ENCODE data around the gene KTN1.

KTN1 gene

DNA sequence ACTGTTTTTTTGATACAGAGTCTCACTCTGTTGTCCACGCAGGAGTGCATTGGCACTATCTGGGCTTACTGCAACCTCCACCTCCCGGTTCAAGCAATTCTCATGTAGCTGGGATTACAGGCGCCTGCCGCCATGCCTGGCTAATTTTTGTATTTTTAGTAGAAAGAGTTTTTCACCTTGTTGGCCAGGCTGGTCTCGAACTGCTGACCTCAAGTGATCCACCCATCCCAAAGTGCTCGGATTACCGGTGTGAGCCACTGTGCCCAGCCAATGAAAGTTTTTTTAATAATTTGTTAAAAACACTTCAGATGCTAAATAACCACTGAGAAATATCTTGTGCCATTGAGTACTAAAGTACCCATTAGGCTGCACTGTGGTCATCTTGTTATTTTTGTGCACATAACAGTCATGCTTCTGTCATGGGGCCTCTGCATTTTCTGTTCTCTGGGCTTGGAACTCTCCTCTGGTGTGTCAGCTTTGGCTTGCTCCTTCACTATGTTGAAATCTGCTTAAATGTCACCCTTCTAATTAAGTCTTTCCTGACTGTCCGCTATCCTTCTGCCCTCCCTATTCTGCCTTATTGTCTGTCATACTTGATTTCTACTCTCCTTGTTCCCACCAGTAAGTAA, 105.1 kb downstream of the KTN1 start:
- Histone ChIP-seq H3K9me3 (ENCODE audit: insufficient read depth, low read length) (no peaks in the 10 kb centered on the region), H3K36me3 (ENCODE audit: low read length) (peaks cover 11% of the 10 kb centered on the region; the same call in 1 of the 2 replicates), H3K27ac (ENCODE audit: low read depth, low read length) (no peak overlapping the region), H3F3A (ENCODE audit: insufficient read depth) (peaks cover 4% of the 10 kb centered on the region; the same call in 1 of the 2 replicates), H3K27me3 (ENCODE audit: low read length) (no peaks in the 10 kb centered on the region), H2AFZ (ENCODE audit: low read depth, low read length, severe bottlenecking) (no peak overlapping the region), H3K4me2 (ENCODE audit: low read depth, low read length, poor library complexity, severe bottlenecking) (no peak overlapping the region), H4K20me1 (ENCODE audit: low read depth, low read length) (no peaks in the 10 kb centered on the region), H3K4me3 (ENCODE audit: insufficient read depth, low read length, poor library complexity, severe bottlenecking) (no peak overlapping the region), H3K9ac (ENCODE audit: low read length) (no peak overlapping the region), H3K9me2 (replicated peaks; ENCODE audit: insufficient read depth, low read length) (no peaks in the 10 kb centered on the region), H3K79me2 (ENCODE audit: insufficient read depth, low read length) (no peaks in the 10 kb centered on the region)
- TF ChIP-seq, protein P1, sequence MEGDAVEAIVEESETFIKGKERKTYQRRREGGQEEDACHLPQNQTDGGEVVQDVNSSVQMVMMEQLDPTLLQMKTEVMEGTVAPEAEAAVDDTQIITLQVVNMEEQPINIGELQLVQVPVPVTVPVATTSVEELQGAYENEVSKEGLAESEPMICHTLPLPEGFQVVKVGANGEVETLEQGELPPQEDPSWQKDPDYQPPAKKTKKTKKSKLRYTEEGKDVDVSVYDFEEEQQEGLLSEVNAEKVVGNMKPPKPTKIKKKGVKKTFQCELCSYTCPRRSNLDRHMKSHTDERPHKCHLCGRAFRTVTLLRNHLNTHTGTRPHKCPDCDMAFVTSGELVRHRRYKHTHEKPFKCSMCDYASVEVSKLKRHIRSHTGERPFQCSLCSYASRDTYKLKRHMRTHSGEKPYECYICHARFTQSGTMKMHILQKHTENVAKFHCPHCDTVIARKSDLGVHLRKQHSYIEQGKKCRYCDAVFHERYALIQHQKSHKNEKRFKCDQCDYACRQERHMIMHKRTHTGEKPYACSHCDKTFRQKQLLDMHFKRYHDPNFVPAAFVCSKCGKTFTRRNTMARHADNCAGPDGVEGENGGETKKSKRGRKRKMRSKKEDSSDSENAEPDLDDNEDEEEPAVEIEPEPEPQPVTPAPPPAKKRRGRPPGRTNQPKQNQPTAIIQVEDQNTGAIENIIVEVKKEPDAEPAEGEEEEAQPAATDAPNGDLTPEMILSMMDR (IDR thresholded peaks at IDR 0.05; ENCODE audit: insufficient read depth, low read length, poor library complexity, severe bottlenecking), result no peak
- TF ChIP-seq EZH2phosphoT487 (conservative IDR thresholded peaks at IDR 0.05; ENCODE audit: low read length), result no peak

DNA sequence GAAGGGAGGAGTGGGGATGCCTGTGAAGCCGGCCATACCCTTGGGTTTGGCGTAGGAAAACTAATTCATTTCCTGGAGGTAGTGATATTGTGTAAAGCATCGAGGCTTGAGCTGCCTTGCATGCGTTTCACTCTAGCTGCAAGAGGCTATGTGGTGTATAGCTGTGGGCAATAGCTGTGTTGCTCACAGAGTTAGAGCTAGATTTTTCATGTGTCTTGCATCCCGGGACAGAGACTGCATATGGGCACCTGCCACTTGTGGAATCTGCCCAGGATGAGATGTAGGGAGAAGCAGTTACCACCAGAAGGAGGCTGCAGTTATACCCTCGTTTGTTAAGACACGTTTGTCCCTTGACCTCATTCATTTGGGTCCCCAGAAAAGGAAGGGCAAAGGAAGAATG, 106.7 kb downstream of the KTN1 start:
- no peak overlapping the region for H3K4me2 ChIP-seq (ENCODE audit: low read depth, low read length, poor library complexity, severe bottlenecking)
- H3F3A ChIP-seq (ENCODE audit: insufficient read depth), result peaks cover 4% of the 10 kb centered on the region; the same call in 1 of the 2 replicates
- H4K20me1 ChIP-seq (ENCODE audit: low read depth, low read length), result no peaks in the 10 kb centered on the region
- H3K27ac ChIP-seq (ENCODE audit: low read depth, low read length), result no peak overlapping the region
- H3K9me3 ChIP-seq (ENCODE audit: insufficient read depth, low read length), result no peaks in the 10 kb centered on the region
- H2AFZ ChIP-seq (ENCODE audit: low read depth, low read length, severe bottlenecking), result no peak overlapping the region
- H3K9ac ChIP-seq (ENCODE audit: low read length), result no peak overlapping the region
- no peaks in the 10 kb centered on the region for H3K27me3 ChIP-seq (ENCODE audit: low read length)
- H3K4me3 ChIP-seq (ENCODE audit: insufficient read depth, low read length, poor library complexity, severe bottlenecking), result no peak overlapping the region
- H3K36me3 ChIP-seq (ENCODE audit: low read length), result no peaks in the 10 kb centered on the region; the same call in 1 of the 2 replicates
- no peaks in the 10 kb centered on the region for H3K79me2 ChIP-seq (ENCODE audit: insufficient read depth, low read length)
- no peaks in the 10 kb centered on the region for H3K9me2 ChIP-seq (replicated peaks; ENCODE audit: insufficient read depth, low read length)
- TF ChIP-seq, protein P1 (IDR thresholded peaks at IDR 0.05; ENCODE audit: insufficient read depth, low read length, poor library complexity, severe bottlenecking), result no peak
- no peak for TF ChIP-seq EZH2phosphoT487 (conservative IDR thresholded peaks at IDR 0.05; ENCODE audit: low read length)

- Histone ChIP-seq H4K20me1 (ENCODE audit: low read depth, low read length) (no peaks in the 10 kb centered on the region), H3K27ac (ENCODE audit: low read depth, low read length) (no peak overlapping the region), H3F3A (ENCODE audit: insufficient read depth) (peaks cover 4% of the 10 kb centered on the region; the same call in 1 of the 2 replicates), H3K4me2 (ENCODE audit: low read depth, low read length, poor library complexity, severe bottlenecking) (no peak overlapping the region), H3K9me2 (replicated peaks; ENCODE audit: insufficient read depth, low read length) (no peaks in the 10 kb centered on the region), H3K4me3 (ENCODE audit: insufficient read depth, low read length, poor library complexity, severe bottlenecking) (no peak overlapping the region), H3K9me3 (ENCODE audit: insufficient read depth, low read length) (no peaks in the 10 kb centered on the region), H3K27me3 (ENCODE audit: low read length) (no peaks in the 10 kb centered on the region), H3K9ac (ENCODE audit: low read length) (no peak overlapping the region), H3K36me3 (ENCODE audit: low read length) (no peaks in the 10 kb centered on the region; the same call in 1 of the 2 replicates), H3K79me2 (ENCODE audit: insufficient read depth, low read length) (no peaks in the 10 kb centered on the region), H2AFZ (ENCODE audit: low read depth, low read length, severe bottlenecking) (no peak overlapping the region)
- no peak for TF ChIP-seq EZH2phosphoT487 (conservative IDR thresholded peaks at IDR 0.05; ENCODE audit: low read length)
- TF ChIP-seq, protein P1 (IDR thresholded peaks at IDR 0.05; ENCODE audit: insufficient read depth, low read length, poor library complexity, severe bottlenecking), result no peak
These were observed 108.6 kb downstream of the KTN1 start for GRCh38 chr14:55688566-55688965.
